SKM-1 (cell line): Measurements from ENCODE around the gene FHOD3.

Experiments
- DNase-seq: peaks from one replicate; lab custom pipeline; 2025; ENCODE audit not compliant: unreplicated experiment; lab: John Stamatoyannopoulos, UW

Gene FHOD3

DNA sequence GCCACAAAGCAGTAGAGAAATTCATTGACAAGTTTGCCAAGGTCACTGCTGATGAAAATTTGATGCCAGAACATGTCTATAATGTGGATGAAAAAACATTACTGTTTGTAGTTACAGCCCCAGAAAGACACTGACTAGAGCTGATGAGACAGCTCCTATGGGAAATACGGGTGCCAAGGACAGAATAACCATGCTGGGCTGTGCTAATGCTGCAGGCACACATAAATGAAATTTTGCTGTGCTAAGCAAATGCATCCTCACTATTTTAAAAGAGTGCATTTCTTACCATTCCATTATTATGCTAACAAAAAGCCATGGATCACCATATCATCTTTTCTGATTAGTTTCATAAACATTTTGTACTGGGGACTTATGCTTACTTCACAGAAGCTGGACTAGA lies 208.2 kb downstream of the FHOD3 start:
- DNase-seq, result no peak

DNA sequence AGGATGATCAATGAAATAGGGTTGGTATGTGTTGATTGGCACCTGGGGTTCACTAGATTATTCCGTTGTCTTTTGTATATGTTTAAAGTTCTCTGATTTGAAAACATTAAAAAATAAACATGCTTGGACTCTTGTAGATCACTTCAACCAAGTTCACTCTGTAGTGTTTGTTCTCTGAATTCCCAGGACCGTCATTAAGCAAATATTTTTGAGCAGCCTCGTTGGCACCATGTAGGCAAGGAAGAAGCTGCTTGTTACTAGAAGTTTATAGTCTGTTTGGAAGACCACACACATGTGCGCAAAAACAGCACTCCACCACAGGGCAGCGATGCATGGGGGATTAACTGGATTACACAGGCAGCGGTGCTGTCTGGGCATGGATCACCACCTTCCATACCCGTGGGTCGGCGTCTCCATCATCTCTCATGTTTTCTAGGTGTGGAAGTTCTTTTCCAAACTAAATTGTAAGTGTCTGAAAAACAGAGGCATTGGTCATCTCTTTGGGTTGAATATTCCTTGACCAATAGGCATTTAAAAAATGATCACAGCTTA lies 212.2 kb downstream of the FHOD3 start:
- DNase-seq, result no peak

- DNase-seq, result no peak
These were observed 214.4 kb downstream of the FHOD3 start for GRCh38 chr18:36511791-36512352.

DNA sequence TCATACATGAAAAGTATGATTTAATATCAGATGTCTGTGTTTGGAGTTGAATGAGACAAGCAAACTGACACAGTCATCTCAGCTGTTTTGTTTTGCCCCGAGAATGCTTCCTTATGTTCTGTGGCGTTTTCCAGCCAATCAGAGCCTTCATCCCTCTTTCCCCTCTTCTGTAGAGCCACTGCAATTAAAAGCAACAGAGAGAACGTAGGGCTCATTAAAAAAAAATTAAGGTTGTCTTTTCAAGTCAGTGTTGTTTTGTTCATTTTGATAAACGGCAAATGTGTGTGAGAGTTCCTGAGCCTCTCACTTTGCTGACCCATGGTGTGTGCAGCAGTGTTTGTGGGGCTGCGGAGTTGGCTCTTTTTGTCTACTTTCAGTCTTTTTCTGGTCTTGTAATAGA lies 216.0 kb downstream of the FHOD3 start:
- DNase-seq, result no peak

DNA sequence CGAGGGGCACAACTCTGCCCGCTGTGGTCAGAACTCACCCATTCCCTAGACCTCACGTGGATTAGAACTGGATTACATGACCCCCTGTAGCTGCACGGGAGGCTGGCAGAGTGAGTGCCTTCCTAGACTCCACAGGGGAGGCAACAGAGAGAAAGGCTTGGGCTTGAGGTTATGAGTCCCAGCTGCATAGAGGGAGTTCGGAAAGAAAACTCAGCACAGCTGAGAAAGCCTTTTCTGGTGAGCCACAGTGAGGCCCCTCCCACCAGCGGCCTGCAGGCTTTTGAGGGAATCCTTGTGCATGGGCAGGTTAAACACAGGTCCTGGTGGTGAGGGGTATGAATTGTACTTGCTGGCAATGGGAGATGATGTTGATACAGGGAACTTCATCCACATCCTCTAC lies 217.3 kb downstream of the FHOD3 start:
- no peak for DNase-seq

GRCh38 chr18:36516258-36516657 lies 218.7 kb downstream of the FHOD3 start:
- DNase-seq, result no peak

- DNase-seq, result no peak
These were observed 219.2 kb downstream of the FHOD3 start for GRCh38 chr18:36516726-36517125.

GRCh38 chr18:36518839-36519238 lies 221.3 kb downstream of the FHOD3 start:
- DNase-seq, result no peak

- DNase-seq, result no peak
These were observed 221.8 kb downstream of the FHOD3 start for GRCh38 chr18:36519358-36519757.

DNA sequence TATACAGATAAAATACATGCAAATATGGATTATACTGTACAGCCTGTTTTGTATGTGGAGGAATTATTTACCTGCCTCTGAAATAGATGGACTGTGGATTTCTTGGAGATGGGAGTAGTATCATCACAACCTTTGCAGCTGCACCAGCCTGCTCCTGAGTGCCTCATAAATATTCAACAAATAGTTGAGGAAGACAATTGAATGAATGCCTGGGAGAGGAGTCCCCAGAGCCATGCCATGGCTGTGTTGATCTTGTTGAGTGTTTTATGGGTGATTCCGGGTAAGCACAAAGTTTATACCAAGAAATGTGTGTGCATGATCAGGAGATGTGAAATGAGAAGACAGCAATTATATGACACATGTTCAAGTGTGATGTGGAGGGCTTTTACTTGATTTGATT lies 225.0 kb downstream of the FHOD3 start:
- DNase-seq, result no peak

DNA sequence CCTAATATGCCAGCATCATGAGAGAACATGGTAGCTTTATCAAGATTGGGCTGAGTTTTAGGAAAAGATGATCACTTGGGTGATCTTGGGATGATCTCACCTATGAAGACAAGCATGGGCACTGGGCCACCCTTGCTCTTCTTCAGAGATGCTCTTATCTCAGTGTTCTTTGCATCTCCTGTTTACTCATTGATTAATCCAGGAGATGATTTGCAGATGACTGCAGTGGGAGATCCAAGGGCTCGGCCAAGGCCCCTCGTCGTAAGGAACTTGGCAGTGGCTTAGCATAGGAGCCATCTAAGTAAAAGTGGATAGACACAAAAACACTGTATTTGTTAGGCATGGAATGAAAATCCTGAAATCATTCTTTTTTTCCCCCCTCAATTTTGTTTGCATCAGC lies 228.4 kb downstream of the FHOD3 start:
- DNase-seq, result no peak

GRCh38 chr18:36526611-36527010 lies 229.1 kb downstream of the FHOD3 start:
- no peak for DNase-seq

- no peak for DNase-seq
These were observed 229.5 kb downstream of the FHOD3 start for GRCh38 chr18:36527051-36527450.

DNA sequence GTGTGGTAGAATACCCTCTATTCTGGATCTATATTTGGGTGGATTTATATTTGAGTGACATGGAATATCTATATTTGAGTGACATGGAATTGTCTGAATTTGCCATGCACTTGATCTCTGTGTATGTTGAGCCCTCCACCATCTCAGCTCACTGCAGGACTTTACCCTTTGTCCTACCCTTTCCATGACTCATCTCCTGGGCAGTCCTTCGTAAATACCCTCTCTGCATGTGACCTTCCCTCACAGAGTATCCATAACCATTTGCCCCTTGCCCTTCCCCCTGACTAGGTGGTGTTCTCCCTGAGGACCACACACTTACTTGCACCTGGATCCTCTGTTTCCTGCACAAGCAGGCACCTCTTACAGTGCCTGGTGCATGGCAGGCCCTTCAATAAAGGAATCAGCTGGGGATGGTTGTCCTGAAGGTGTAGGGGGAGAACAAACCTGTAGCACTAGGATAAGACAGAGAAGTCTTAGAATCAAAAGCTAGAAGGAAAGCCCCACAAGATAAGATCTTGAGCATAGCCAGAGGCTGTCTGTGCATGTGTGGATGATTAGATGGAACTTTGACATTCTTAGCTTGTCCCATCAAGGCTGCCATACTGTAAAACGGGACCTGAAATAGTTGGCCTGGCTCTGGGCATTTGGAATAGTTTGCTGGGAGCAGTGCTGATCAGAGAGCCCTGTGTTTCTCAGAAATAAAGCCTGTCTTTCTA lies 230.4 kb downstream of the FHOD3 start:
- DNase-seq, result no peak

- DNase-seq, result no peak
These were observed 232.2 kb downstream of the FHOD3 start for GRCh38 chr18:36529747-36530146.

DNA sequence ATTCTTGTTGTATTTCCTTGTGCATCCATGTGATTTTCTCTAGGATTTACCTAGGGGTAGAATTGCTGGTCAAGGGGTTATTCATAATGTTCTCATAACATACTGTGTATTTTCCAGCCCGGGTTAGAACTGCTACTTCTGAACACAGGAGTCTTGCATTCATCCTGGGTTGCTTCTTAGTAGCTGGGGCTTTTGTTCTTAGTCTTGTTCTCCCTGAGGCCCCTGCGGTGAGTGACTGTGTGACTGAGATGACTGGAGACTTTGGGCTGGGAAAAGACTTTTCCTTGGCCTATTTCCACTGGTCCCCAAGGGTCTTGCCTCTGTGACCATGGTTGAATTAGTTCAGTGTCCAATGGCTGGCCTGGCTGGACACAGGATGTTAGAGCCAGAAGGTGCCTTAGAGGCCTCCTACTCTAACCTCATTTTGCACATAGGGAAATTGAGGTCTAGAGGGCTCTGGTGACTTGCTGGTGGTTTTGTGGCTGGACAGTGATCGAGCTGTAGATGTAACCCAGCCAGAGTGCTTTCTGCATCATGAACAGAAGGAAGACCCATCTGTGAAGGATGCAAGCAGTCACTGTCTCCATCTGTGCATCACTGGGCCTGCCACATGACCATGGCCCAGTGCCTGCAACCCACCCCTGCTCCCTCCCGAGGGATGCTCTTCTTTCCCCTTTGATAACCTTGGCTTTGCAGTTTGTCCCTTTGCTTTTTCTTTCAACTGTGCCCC lies 233.3 kb downstream of the FHOD3 start:
- no peak for DNase-seq

- no peak for DNase-seq
These were observed 234.1 kb downstream of the FHOD3 start for GRCh38 chr18:36531636-36532035.

DNA sequence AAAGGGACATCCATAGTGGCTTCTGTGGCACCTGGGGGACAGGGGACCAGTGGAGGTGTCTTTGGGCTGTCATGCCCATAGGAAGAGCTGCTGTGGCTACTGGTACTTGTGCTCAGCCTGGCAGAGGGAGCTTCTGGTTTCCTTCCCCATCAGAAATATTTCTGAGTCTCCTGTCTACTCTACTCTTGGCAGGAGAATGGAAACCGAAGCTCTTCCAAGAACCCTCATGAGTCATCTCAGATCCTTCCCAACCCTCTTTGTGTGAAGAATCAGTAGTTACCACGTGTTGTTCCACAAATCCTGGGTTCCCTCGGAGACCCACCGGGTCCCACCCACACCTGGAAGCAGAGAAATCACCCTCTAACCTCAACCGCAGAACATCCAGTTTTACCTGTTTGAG lies 234.9 kb downstream of the FHOD3 start:
- no peak for DNase-seq

- DNase-seq, result no peak
These were observed 235.3 kb downstream of the FHOD3 start for GRCh38 chr18:36532815-36533214.

DNA sequence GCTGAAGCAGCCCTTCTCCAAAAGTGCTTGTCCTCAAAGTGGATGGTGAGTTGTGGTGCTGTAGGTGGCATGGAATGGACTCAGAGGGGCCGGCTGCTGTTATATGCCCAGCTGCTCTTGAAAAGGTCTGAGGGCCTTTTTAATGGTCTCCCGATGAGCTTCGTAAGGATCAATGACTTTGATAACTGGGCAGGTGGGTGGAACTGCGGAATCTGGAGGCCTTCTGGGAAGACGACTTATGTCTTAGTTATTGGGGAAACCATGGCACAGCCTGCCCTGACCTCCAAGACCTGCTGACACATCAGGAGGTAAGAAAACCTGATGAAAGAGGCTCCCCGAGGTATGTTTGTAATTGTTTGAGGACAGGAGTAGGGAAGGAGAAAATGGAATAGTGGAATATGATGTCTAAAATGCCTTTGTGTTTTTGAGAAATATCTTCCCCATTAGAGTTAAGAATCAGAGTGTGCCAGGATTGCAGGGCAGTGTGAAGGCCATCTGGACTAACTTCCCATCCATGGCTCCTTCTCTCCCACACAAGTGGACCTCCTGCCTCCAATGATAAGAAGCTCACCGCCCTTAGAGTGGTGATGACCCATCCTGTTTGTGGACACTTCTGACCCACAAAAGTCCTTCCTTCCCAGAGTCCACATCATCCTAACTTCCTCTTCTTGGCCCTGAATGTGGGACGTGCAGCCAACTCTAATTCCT lies 236.1 kb downstream of the FHOD3 start:
- no peak for DNase-seq

DNA sequence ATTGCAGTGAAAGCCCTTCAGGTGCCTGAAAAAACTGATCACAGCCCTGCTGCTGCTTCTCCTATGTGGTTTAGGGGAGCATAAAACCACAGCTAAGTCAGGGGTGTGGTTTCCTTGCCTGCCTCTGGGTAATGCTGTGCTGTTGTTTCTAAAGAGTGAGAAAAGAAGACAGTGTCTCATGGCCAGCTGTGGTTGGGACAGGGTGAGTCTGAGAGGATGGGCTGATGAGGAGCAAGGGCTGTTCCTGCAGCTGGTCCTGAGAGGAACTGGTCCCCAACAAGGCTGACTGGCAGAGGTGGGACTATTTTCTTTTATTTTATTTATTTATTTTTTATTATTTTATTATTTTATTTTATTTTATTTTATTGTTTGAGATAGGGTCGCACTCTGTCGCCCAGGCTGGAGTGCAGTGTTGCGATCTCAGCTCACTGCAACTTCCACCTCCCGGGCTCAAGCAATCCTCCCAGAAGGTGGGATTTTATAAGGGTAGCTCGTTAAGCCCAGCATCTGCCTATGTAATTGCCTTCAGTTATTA lies 236.7 kb downstream of the FHOD3 start:
- DNase-seq, result no peak
